Endodermal cell (in vitro differentiated cells): ENCODE measurements around the gene RCVRN. TPM values are rescaled to one million over a fixed set of nuclear protein-coding genes. Genes with fewer than 3 reads are reported as not detected.
A peak's percentile ranks its signal among the peaks of the same experiment; 100 is the strongest.

ENCODE experiments used
- DNase-seq: peaks from one replicate; pipeline ENCODE4 v3.0.0-alpha.2; 2017
- H3K27ac ChIP-seq: 2 replicates; pipeline ENCODE4 v1.5.1; 2013; ENCODE audit warnings: mild to moderate bottlenecking, low read depth, low read length, moderate library complexity
- H3K27me3 ChIP-seq: 2 replicates; pipeline ENCODE4 v1.6.1; 2013; ENCODE audit warnings: mild to moderate bottlenecking, low read length, moderate library complexity; ENCODE audit not compliant: insufficient read depth, control insufficient read depth, poor library complexity, severe bottlenecking
- H3K36me3 ChIP-seq: 2 replicates; pipeline ENCODE4 v1.7.0; 2013; ENCODE audit warnings: mild to moderate bottlenecking, low read length, moderate library complexity; ENCODE audit not compliant: control insufficient read depth, insufficient read depth
- H3K4me1 ChIP-seq: one replicate; pipeline ENCODE4 v1.7.0; 2013; ENCODE audit warnings: low read length; ENCODE audit not compliant: control insufficient read depth, insufficient read depth
- H3K4me3 ChIP-seq: 2 replicates; pipeline ENCODE4 v1.5.1; 2013; ENCODE audit warnings: mild to moderate bottlenecking, low read length, moderate library complexity
- H3K9ac ChIP-seq: 2 replicates; pipeline ENCODE4 v1.6.1; 2013; ENCODE audit warnings: mild to moderate bottlenecking, low read length, moderate library complexity; ENCODE audit not compliant: poor library complexity, severe bottlenecking; ENCODE audit errors: extremely low read depth
- H3K9me3 ChIP-seq: 2 replicates; pipeline ENCODE4 v1.6.1; 2013; ENCODE audit warnings: mild to moderate bottlenecking, low read length, moderate library complexity; ENCODE audit not compliant: control insufficient read depth
- H3K27ac Mint-ChIP-seq: 2 replicates; pipeline ENCODE4 v1.8.0; 2020; ENCODE audit warnings: mixed read lengths
- H3K27me3 Mint-ChIP-seq: 2 replicates; pipeline ENCODE4 v1.8.0; 2021; ENCODE audit warnings: mild to moderate bottlenecking, mixed read lengths; ENCODE audit not compliant: insufficient read depth
- H3K36me3 Mint-ChIP-seq: 2 replicates; pipeline ENCODE4 v1.8.0; 2020; ENCODE audit warnings: low read depth, mixed read lengths
- H3K4me1 Mint-ChIP-seq: 2 replicates; pipeline ENCODE4 v1.8.0; 2020; ENCODE audit warnings: mixed read lengths
- H3K4me3 Mint-ChIP-seq: 2 replicates; pipeline ENCODE4 v1.8.0; 2020; ENCODE audit warnings: mild to moderate bottlenecking, moderate library complexity, mixed read lengths
- H3K9me3 Mint-ChIP-seq: 2 replicates; pipeline ENCODE4 v1.8.0; 2020; ENCODE audit warnings: mild to moderate bottlenecking, mixed read lengths
- CTCF ChIP-seq: fragments of 200-600 bp; sonication (generic); conservative IDR thresholded peaks from 2 replicates; pipeline ENCODE4 v1.5.0; 2021; ENCODE audit warnings: antibody characterized with exemption, mild to moderate bottlenecking
- WGBS, 2 experiments: methylation state at CpG; one replicate each; pipeline versions ENCODE4 v1.1.5 to v1.1.7; 2013; ENCODE audit warnings: missing lambda C conversion rate in 2 of 2, mixed read lengths in 1 of 2; ENCODE audit not compliant: insufficient coverage in 1 of 2, insufficient read length in 1 of 2; 5-methylcytosine and 5-hydroxymethylcytosine counted together
- total RNA-seq, 2 donors: library from RNA; stranded (reverse); fragmentation: NEBNext Ultra II Directional in 1 of 2; extraction: Animal tissue kit (Norgen Biotek cat#: 25700) in 1 of 2; gene quantifications; 2 replicates in 1 of 2; 3 replicates in 1 of 2; pipeline ENCODE4 v1.2.1, GENCODE V29; 2021

Gene RCVRN
- total RNA-seq, 2 donors from 2014 or later = not detected

- peaks cover 3% of the 10 kb centered on the region for H3K4me1 Mint-ChIP-seq
- H3K36me3 Mint-ChIP-seq = no peaks in the 10 kb centered on the region
- no peaks in the 10 kb centered on the region for H3K9me3 ChIP-seq
- no peaks in the 10 kb centered on the region for H3K9me3 Mint-ChIP-seq
- no peak overlapping the region for H3K9ac ChIP-seq
- TF ChIP-seq CTCF = no peak
- H3K4me3 ChIP-seq = no peak overlapping the region
- DNase-seq = no peak
- H3K27me3 Mint-ChIP-seq = peaks cover 26% of the 10 kb centered on the region
- no peaks in the 10 kb centered on the region for H3K4me1 ChIP-seq
- H3K36me3 ChIP-seq = no peaks in the 10 kb centered on the region
- H3K27ac ChIP-seq = no peak overlapping the region
- no peak overlapping the region for H3K27ac Mint-ChIP-seq
- H3K4me3 Mint-ChIP-seq = no peak overlapping the region
- H3K27me3 ChIP-seq = peaks cover 5% of the 10 kb centered on the region
- 98 to 100% methylated on average over 2 to 3 of the region's 3 CpGs for WGBS, 2 experiments
These were observed 10.8 kb downstream of the RCVRN start for GRCh38 chr17:9894231-9894630.

DNA sequence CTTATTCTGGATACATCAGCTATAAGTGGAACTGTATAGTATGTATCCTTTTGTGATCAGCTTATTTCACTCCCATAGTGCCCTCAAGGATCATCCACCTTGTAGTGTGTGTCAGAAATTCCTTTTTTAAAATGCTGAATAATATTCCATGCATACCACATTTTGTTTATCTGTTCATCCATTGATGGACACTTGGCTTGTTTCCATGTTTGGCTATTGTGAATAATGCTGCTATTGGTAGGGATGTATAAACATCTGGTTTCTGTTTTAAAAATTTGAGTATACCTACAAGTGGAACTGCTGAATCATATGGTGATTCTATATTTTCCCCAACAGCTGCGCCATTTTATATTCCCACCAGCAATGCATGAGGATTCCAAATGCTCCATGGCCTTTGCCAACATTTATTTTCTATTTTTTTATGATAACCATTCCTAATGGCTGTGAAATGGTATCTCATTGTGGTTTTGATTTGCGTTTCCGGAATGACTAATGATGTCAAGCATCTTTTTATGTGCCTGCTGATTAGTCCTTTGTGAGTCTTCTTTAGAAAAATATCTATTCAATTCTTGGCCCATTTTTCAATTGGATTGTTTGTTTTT, 11.6 kb downstream of the RCVRN start:
- H3K4me3 Mint-ChIP-seq = no peak overlapping the region
- Histone ChIP-seq H3K9me3 (no peaks in the 10 kb centered on the region), H3K27me3 (peaks cover 5% of the 10 kb centered on the region), H3K36me3 (no peaks in the 10 kb centered on the region), H3K4me3 (no peak overlapping the region), H3K4me1 (no peaks in the 10 kb centered on the region), H3K27ac (no peak overlapping the region), H3K9ac (no peak overlapping the region)
- DNase-seq = no peak
- WGBS, 2 experiments = 69% methylated on average over 3 of the region's 3 CpGs; no CpG with 5 or more reads in 1 of the 2 experiments
- H3K27ac Mint-ChIP-seq = no peak overlapping the region
- H3K9me3 Mint-ChIP-seq = no peaks in the 10 kb centered on the region
- H3K27me3 Mint-ChIP-seq = peaks cover 30% of the 10 kb centered on the region
- no peak for TF ChIP-seq CTCF
- peaks cover 3% of the 10 kb centered on the region for H3K4me1 Mint-ChIP-seq
- H3K36me3 Mint-ChIP-seq = no peaks in the 10 kb centered on the region

DNA sequence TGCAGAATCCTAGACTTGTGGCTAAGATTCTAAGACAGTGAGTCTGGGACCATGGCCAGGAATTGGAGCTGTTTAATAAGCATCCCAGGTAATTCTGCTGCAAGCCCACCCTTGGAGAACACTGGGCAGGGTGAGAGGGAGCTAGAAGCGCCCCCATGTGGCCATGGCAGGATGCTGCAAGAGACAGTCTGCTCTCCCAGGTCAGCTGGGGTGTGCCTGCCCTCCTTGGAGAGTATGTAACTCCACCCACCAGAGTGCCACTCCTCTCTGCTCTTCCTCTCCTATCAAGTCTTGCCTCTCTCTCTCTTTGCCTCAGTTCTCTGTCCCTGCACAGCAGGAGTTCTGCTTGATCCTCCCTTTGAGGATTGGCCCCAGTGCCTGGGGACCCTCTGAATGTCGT, 14.9 kb downstream of the RCVRN start:
- no peaks in the 10 kb centered on the region for H3K4me1 ChIP-seq
- H3K9me3 Mint-ChIP-seq = peaks cover 2% of the 10 kb centered on the region
- H3K4me3 ChIP-seq = no peak overlapping the region
- H3K36me3 ChIP-seq = no peaks in the 10 kb centered on the region
- no peak overlapping the region for H3K4me3 Mint-ChIP-seq
- peaks cover 3% of the 10 kb centered on the region for H3K4me1 Mint-ChIP-seq
- H3K27me3 Mint-ChIP-seq = peaks cover 33% of the 10 kb centered on the region
- no peak overlapping the region for H3K9ac ChIP-seq
- WGBS, 2 experiments = 20 to 50% methylated on average over 1 to 2 of the region's 2 CpGs
- H3K27ac ChIP-seq = no peak overlapping the region
- TF ChIP-seq CTCF = peak; percentile 96
- no peaks in the 10 kb centered on the region for H3K9me3 ChIP-seq
- peaks cover 10% of the 10 kb centered on the region for H3K27me3 ChIP-seq
- peak; percentile 96 for DNase-seq
- H3K27ac Mint-ChIP-seq = no peak overlapping the region
- no peaks in the 10 kb centered on the region for H3K36me3 Mint-ChIP-seq
